ENCODE measurements around the gene RLN3.

RLN3 gene, protein sequence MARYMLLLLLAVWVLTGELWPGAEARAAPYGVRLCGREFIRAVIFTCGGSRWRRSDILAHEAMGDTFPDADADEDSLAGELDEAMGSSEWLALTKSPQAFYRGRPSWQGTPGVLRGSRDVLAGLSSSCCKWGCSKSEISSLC

GRCh38 chr19:14027856-14028450 is at the start of gene RLN3:
Gene RLN3, plus strand, starts transcription at chr19:14028148. Its CDS starts 57 bp downstream, at chr19:14028205.
- H3K27me3 ChIP-seq (ENCODE audit: insufficient read depth, low read length): peaks cover 25% of the 10 kb centered on the region
- no peak within 1 kb of the TSS for H3K27ac ChIP-seq (ENCODE audit: low read length)
- H3K4me3 ChIP-seq (ENCODE audit: low read length): no peak within 1 kb of the TSS
- H3K4me1 ChIP-seq (ENCODE audit: insufficient read depth, low read length): no peaks in the 10 kb centered on the region
- no peak within 1 kb of the TSS for H3K9ac ChIP-seq (ENCODE audit: low read depth, low read length)
- no peaks in the 10 kb centered on the region for H3K36me3 ChIP-seq (ENCODE audit: insufficient read depth, low read depth, low read length)
- no peaks in the 10 kb centered on the region for H3K9me3 ChIP-seq (ENCODE audit: insufficient read depth, low read depth, low read length)

DNA sequence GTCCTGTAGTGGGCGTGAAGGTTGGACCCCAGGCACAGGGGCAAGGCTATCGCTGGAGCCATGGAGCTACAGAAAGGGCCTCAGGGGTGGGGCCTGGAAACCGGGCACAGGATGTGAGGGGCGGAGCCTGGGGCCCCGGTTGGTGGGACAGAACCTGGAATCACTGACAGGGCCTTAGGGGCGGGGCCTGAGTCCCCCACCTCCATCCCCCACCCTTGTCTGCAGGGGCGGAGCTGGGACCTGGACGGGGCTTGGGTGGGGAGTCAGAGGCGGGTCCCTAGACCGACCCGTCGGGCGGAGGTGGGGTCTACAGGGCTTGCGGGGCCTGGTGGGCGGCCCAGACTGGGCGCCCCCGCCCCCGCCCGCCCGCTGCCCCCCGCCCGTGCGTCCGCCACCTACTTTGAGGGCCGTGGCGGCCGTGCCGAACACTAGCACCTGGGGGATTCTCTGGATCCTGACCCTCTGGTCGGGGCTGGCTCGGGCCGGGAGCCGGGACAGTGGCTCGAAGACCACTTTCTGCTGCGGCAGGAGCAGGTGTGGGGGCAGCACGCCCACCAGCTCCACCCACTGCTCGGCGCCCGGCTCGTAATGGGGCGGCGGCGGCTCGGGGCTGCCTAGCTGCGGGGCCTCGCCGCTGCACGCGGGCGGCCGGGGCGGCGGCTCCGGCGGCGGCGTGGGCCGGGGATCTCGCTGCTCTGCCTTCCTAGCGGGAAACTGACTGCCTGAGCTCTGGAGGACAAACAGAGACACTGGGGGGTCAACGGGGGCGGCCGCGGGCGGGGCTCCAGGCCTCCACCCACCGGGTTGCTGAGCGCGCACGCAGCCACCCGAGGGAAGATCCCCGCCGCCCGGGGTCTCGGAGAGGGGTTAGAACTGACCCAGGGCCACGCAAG is 49.4 kb upstream of the RLN3 start:
- peaks cover 8% of the 10 kb centered on the region; the same call in 1 of the 2 replicates for H3K4me1 ChIP-seq (ENCODE audit: insufficient read depth, low read length)
- no peaks in the 10 kb centered on the region for H3K9me3 ChIP-seq (ENCODE audit: insufficient read depth, low read depth, low read length)
- H3K9ac ChIP-seq (ENCODE audit: low read depth, low read length): peak overlapping the region; percentile 74; the same call in 1 of the 2 replicates
- H3K27ac ChIP-seq (ENCODE audit: low read length): peak overlapping the region; percentile 49
- H3K4me3 ChIP-seq (ENCODE audit: low read length): peak overlapping the region; percentile 62
- 0 out of 2 replicates have a peak, but pooled peaks cover 3% of the 10 kb centered on the region for H3K36me3 ChIP-seq (ENCODE audit: insufficient read depth, low read depth, low read length)
- no peaks in the 10 kb centered on the region for H3K27me3 ChIP-seq (ENCODE audit: insufficient read depth, low read length)

GRCh38 chr19:13979244-13979615 is 48.7 kb upstream of the RLN3 start:
- peak overlapping the region; percentile 62 for H3K4me3 ChIP-seq (ENCODE audit: low read length)
- H3K36me3 ChIP-seq (ENCODE audit: insufficient read depth, low read depth, low read length): 0 out of 2 replicates have a peak, but pooled peaks cover 3% of the 10 kb centered on the region
- peak overlapping the region; percentile 74; the same call in 1 of the 2 replicates for H3K9ac ChIP-seq (ENCODE audit: low read depth, low read length)
- H3K27me3 ChIP-seq (ENCODE audit: insufficient read depth, low read length): no peaks in the 10 kb centered on the region
- H3K27ac ChIP-seq (ENCODE audit: low read length): no peak overlapping the region
- H3K9me3 ChIP-seq (ENCODE audit: insufficient read depth, low read depth, low read length): no peaks in the 10 kb centered on the region
- peaks cover 8% of the 10 kb centered on the region; the same call in 1 of the 2 replicates for H3K4me1 ChIP-seq (ENCODE audit: insufficient read depth, low read length)

GRCh38 chr19:13979686-13980085 is 48.3 kb upstream of the RLN3 start:
- no peaks in the 10 kb centered on the region for H3K27me3 ChIP-seq (ENCODE audit: insufficient read depth, low read length)
- no peak overlapping the region for H3K27ac ChIP-seq (ENCODE audit: low read length)
- H3K36me3 ChIP-seq (ENCODE audit: insufficient read depth, low read depth, low read length): 0 out of 2 replicates have a peak, but pooled peaks cover 3% of the 10 kb centered on the region
- H3K9ac ChIP-seq (ENCODE audit: low read depth, low read length): peak overlapping the region; percentile 74; the same call in 1 of the 2 replicates
- peaks cover 8% of the 10 kb centered on the region; the same call in 1 of the 2 replicates for H3K4me1 ChIP-seq (ENCODE audit: insufficient read depth, low read length)
- H3K9me3 ChIP-seq (ENCODE audit: insufficient read depth, low read depth, low read length): no peaks in the 10 kb centered on the region
- peak overlapping the region; percentile 62; the same call in 1 of the 2 replicates for H3K4me3 ChIP-seq (ENCODE audit: low read length)

GRCh38 chr19:13980340-13980739 is 47.6 kb upstream of the RLN3 start:
- Histone ChIP-seq H3K9ac (ENCODE audit: low read depth, low read length) (no peak overlapping the region), H3K4me3 (ENCODE audit: low read length) (no peak overlapping the region), H3K9me3 (ENCODE audit: insufficient read depth, low read depth, low read length) (no peaks in the 10 kb centered on the region), H3K27me3 (ENCODE audit: insufficient read depth, low read length) (no peaks in the 10 kb centered on the region), H3K36me3 (ENCODE audit: insufficient read depth, low read depth, low read length) (0 out of 2 replicates have a peak, but pooled peaks cover 3% of the 10 kb centered on the region), H3K4me1 (ENCODE audit: insufficient read depth, low read length) (peaks cover 9% of the 10 kb centered on the region), H3K27ac (ENCODE audit: low read length) (no peak overlapping the region)

DNA sequence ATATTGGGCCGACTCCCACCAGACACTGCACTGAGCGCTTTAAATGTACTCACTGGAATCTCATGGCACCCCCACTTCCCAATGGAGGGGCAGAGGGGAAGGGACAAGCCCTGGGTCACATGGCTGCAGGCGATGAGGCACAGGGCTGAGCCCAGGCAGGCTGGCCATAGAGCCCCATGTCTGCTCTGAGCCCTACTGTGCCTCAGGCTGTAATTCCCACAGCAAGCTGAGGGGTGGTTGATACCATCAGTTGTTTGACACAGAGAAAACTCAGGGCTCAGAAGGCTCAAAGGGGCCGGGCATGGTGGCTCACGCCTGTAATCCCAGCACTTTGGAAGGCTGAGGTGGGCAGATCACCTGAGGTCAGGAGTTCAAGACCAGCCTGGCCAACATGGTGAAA is 46.9 kb upstream of the RLN3 start:
- Histone ChIP-seq H3K4me3 (ENCODE audit: low read length) (no peak overlapping the region), H3K27ac (ENCODE audit: low read length) (no peak overlapping the region)

GRCh38 chr19:13981467-13981866 is 46.5 kb upstream of the RLN3 start:
- Histone ChIP-seq H3K36me3 (ENCODE audit: insufficient read depth, low read depth, low read length) (no peaks in the 10 kb centered on the region), H3K27ac (ENCODE audit: low read length) (no peak overlapping the region), H3K9me3 (ENCODE audit: insufficient read depth, low read depth, low read length) (no peaks in the 10 kb centered on the region), H3K9ac (ENCODE audit: low read depth, low read length) (no peak overlapping the region), H3K4me3 (ENCODE audit: low read length) (no peak overlapping the region), H3K27me3 (ENCODE audit: insufficient read depth, low read length) (no peaks in the 10 kb centered on the region), H3K4me1 (ENCODE audit: insufficient read depth, low read length) (peaks cover 20% of the 10 kb centered on the region)

More for the DNA sequence above, 46.9 kb upstream of the RLN3 start:
- H3K27me3 ChIP-seq (ENCODE audit: insufficient read depth, low read length): no peaks in the 10 kb centered on the region
- no peaks in the 10 kb centered on the region for H3K9me3 ChIP-seq (ENCODE audit: insufficient read depth, low read depth, low read length)
- no peak overlapping the region for H3K9ac ChIP-seq (ENCODE audit: low read depth, low read length)
- H3K36me3 ChIP-seq (ENCODE audit: insufficient read depth, low read depth, low read length): 0 out of 2 replicates have a peak, but pooled peaks cover 3% of the 10 kb centered on the region
- peaks cover 16% of the 10 kb centered on the region for H3K4me1 ChIP-seq (ENCODE audit: insufficient read depth, low read length)

- no peak overlapping the region for H3K9ac ChIP-seq (ENCODE audit: low read depth, low read length)
- peaks cover 25% of the 10 kb centered on the region for H3K4me1 ChIP-seq (ENCODE audit: insufficient read depth, low read length)
- H3K27me3 ChIP-seq (ENCODE audit: insufficient read depth, low read length): no peaks in the 10 kb centered on the region
- H3K27ac ChIP-seq (ENCODE audit: low read length): no peak overlapping the region
- no peak overlapping the region for H3K4me3 ChIP-seq (ENCODE audit: low read length)
- H3K9me3 ChIP-seq (ENCODE audit: insufficient read depth, low read depth, low read length): no peaks in the 10 kb centered on the region
- no peaks in the 10 kb centered on the region for H3K36me3 ChIP-seq (ENCODE audit: insufficient read depth, low read depth, low read length)
Measured at GRCh38 chr19:13981988-13982501, 45.9 kb upstream of the RLN3 start.

DNA sequence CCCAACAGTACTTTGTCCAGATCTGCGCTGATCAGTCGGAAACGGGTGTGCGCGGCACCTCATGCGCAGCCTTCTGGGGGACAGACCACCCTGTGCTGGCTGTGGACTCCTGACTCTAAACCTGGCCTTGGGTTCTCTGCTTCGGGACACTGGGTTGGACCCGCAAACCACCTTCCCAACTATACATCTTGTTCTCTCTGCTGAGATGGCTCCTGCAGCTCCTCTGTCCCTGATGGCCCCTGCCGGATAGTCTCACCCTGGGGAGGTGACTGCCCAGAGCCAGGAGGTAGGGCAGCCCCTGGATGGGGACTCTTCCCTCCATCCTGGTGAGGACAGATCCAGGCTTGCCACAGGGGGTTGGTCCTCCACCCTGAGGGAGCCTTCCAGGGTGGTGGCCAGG is 45.2 kb upstream of the RLN3 start:
- Histone ChIP-seq H3K4me3 (ENCODE audit: low read length) (no peak overlapping the region), H3K27me3 (ENCODE audit: insufficient read depth, low read length) (no peaks in the 10 kb centered on the region), H3K9me3 (ENCODE audit: insufficient read depth, low read depth, low read length) (no peaks in the 10 kb centered on the region), H3K9ac (ENCODE audit: low read depth, low read length) (no peak overlapping the region), H3K27ac (ENCODE audit: low read length) (no peak overlapping the region), H3K4me1 (ENCODE audit: insufficient read depth, low read length) (peaks cover 32% of the 10 kb centered on the region), H3K36me3 (ENCODE audit: insufficient read depth, low read depth, low read length) (no peaks in the 10 kb centered on the region)

GRCh38 chr19:13983213-13983889 is 44.6 kb upstream of the RLN3 start:
- no peak overlapping the region for H3K27ac ChIP-seq (ENCODE audit: low read length)

GRCh38 chr19:13984186-13984585 is 43.8 kb upstream of the RLN3 start:
- H3K27ac ChIP-seq (ENCODE audit: low read length): no peak overlapping the region
- peaks cover 28% of the 10 kb centered on the region for H3K4me1 ChIP-seq (ENCODE audit: insufficient read depth, low read length)

More at GRCh38 chr19:13983213-13983889, 44.6 kb upstream of the RLN3 start:
- Histone ChIP-seq H3K4me3 (ENCODE audit: low read length) (no peak overlapping the region), H3K27me3 (ENCODE audit: insufficient read depth, low read length) (no peaks in the 10 kb centered on the region), H3K4me1 (ENCODE audit: insufficient read depth, low read length) (peaks cover 28% of the 10 kb centered on the region), H3K9ac (ENCODE audit: low read depth, low read length) (no peak overlapping the region), H3K36me3 (ENCODE audit: insufficient read depth, low read depth, low read length) (no peaks in the 10 kb centered on the region; the same call in 1 of the 2 replicates), H3K9me3 (ENCODE audit: insufficient read depth, low read depth, low read length) (no peaks in the 10 kb centered on the region)

More at GRCh38 chr19:13984186-13984585, 43.8 kb upstream of the RLN3 start:
- Histone ChIP-seq H3K9ac (ENCODE audit: low read depth, low read length) (no peak overlapping the region), H3K9me3 (ENCODE audit: insufficient read depth, low read depth, low read length) (no peaks in the 10 kb centered on the region), H3K27me3 (ENCODE audit: insufficient read depth, low read length) (no peaks in the 10 kb centered on the region), H3K4me3 (ENCODE audit: low read length) (no peak overlapping the region), H3K36me3 (ENCODE audit: insufficient read depth, low read depth, low read length) (no peaks in the 10 kb centered on the region; the same call in 1 of the 2 replicates)

All from iPS-20b (cell line).